Activated CD4-positive, alpha-beta T cell treated with anti-CD3 and anti-CD28 coated beads, Interleukin-2, amount 10 ng/mL, durations not matched to agents 24 days and 14 days (primary cell): ENCODE data around the gene DNAJC1. TPM values are rescaled to one million over a fixed set of nuclear protein-coding genes. Genes with fewer than 3 reads are reported as not detected.
"Not testable (repeated sequence)": the region's sequence is repeated elsewhere in the genome, so short reads cannot be mapped to it uniquely, and the experiment has no call there.

ENCODE experiments used
- DNase-seq: peaks from one replicate; pipeline ENCODE4 v3.0.0; 2022
- H3K27ac Mint-ChIP-seq: one replicate; pipeline ENCODE4 v1.8.0; 2022; ENCODE audit warnings: mild to moderate bottlenecking, mixed read lengths
- H3K27me3 Mint-ChIP-seq: one replicate; pipeline ENCODE4 v1.8.0; 2022; ENCODE audit warnings: mixed read lengths
- H3K36me3 Mint-ChIP-seq: one replicate; pipeline ENCODE4 v1.8.0; 2022; ENCODE audit warnings: low read depth, mild to moderate bottlenecking, mixed read lengths
- H3K4me1 Mint-ChIP-seq: one replicate; pipeline ENCODE4 v1.8.0; 2021; ENCODE audit warnings: mixed read lengths
- H3K4me3 Mint-ChIP-seq: one replicate; pipeline ENCODE4 v1.8.0; 2022; ENCODE audit warnings: mild to moderate bottlenecking, moderate library complexity, mixed read lengths
- H3K9me3 Mint-ChIP-seq: one replicate; pipeline ENCODE4 v1.8.0; 2021; ENCODE audit warnings: mixed read lengths
- intact Hi-C: fragments of 100-400 bp; cut with micrococcal nuclease; formaldehyde crosslinking; loops from one replicate; pipeline ENCODE4 v1.15.1; 2023
- total RNA-seq: library from RNA; stranded (reverse); gene quantifications from 2 replicates; pipeline ENCODE4 v1.2.3, GENCODE V29; 2022

Gene DNAJC1
- total RNA-seq, 1 donor from 2014 or later: 22.4 TPM

DNA sequence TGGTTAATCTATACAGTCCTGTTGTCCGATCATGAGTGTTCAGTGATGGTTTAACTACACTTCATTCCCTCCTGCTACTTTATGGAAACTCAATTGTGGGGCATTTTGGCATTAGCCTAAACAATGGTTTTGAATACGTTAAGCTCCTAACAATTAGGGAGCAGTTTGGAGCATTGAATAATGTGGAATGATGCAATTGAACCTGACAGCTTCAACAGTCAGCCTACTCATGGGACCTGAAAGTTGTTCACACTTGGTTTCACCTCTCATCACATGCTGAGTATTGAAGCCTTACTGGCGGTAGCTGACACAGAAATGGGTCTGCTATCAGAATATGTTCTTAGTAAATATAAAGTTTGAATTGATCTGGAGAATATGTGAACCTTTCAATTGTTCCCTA lies 283.4 kb downstream of the DNAJC1 start:
- Mint-ChIP-seq H3K27me3 (no peaks in the 10 kb centered on the region), H3K4me3 (no peak overlapping the region), H3K9me3 (no peaks in the 10 kb centered on the region), H3K27ac (no peak overlapping the region), H3K4me1 (peaks cover 8% of the 10 kb centered on the region), H3K36me3 (peaks cover 23% of the 10 kb centered on the region)
- DNase-seq: no peak
- intact Hi-C loops: no loop called here

DNA sequence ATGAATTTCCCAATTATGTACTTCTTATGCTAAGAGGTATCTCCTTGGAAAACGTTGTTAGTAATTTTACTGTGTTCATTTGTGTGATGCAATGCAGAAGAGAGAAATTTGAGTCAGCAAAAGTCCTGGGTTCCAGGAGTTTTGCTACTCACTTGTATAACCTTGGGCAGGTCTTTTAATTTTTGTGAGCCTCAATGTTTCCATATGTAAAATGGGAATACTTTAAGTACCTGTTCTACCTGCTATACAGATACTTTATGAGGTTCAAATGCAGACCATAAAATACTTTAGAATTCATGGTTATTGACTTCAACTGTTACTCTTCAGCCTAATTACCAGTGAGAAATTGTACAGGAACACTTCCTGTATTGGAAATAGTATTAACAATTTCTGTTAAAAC lies 284.0 kb downstream of the DNAJC1 start:
- Mint-ChIP-seq H3K4me1 (peaks cover 7% of the 10 kb centered on the region), H3K27ac (no peak overlapping the region), H3K4me3 (no peak overlapping the region), H3K27me3 (no peaks in the 10 kb centered on the region), H3K9me3 (no peaks in the 10 kb centered on the region), H3K36me3 (peaks cover 23% of the 10 kb centered on the region)
- intact Hi-C loops: no loop called here
- DNase-seq: no peak

DNA sequence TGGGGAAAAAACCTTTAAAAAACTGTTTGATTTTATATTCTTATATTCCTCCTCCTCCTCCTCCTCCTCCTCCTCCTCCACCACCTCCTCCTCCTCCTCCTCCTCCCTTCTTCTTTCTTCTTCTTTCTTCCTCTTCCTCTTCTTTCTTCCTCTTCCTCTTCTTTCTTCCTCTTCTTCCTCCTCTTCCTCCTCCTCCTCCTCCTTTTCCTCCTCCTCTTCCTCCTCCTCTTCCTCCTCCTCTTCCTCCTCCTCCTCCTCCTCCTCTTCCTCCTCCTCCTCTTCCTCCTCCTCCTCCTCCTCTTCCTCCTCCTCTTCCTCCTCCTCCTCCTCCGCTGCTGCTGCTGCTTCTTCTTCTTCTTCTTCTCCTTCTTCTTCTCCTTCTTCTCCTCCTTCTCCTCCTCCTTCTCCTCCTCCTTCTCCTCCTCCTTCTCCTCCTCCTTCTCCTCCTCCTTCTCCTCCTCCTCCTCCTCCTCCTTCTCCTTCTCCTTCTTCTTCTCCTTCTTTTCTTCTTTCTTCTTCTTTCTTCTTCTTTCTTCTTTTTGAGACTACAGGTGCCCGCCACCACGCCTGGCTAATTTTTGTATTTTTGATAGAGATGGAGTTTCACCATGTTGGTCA lies 286.0 kb downstream of the DNAJC1 start:
- H3K36me3 Mint-ChIP-seq: peaks cover 29% of the 10 kb centered on the region

DNA sequence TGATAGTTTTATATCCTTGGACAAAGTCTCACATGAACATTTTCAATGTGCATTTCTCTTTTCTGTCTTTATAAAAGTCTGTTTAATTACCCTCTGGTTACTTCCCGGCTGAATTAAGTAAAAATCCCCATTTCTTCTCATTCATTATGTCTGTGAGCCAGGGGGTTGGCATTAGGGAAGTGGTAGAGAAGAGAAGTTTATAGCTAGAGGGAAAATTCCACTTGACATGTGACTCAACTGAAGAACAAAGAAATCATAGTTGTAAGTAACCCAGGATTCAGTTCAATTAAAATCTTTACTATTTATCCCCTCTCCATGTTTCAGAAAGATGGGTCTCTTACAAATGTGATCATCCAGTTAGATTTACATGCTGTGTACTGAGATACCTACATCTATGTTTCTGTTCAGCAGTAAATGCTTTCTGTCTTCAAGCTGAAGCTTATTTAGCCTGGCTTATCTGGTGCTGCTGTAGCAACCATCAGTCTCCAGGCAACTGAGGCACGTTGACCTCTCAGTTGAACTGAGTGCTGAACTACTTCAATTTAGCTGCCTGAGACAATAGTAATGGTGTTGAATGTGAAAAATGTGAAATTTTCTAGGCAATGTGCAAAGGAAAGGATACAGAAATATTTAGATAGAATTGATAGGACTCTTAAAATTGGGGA lies 287.9 kb downstream of the DNAJC1 start:
- Mint-ChIP-seq H3K4me3 (no peak overlapping the region), H3K36me3 (peaks cover 29% of the 10 kb centered on the region), H3K4me1 (peaks cover 5% of the 10 kb centered on the region), H3K9me3 (no peaks in the 10 kb centered on the region), H3K27ac (no peak overlapping the region), H3K27me3 (no peaks in the 10 kb centered on the region)
- DNase-seq: no peak
- intact Hi-C loops: no loop called here

More for the DNA sequence above, 286.0 kb downstream of the DNAJC1 start:
- DNase-seq, H3K9me3 Mint-ChIP-seq, intact Hi-C loops, H3K27me3 Mint-ChIP-seq, H3K27ac Mint-ChIP-seq, H3K4me1 Mint-ChIP-seq, H3K4me3 Mint-ChIP-seq: not testable (repeated sequence)

DNA sequence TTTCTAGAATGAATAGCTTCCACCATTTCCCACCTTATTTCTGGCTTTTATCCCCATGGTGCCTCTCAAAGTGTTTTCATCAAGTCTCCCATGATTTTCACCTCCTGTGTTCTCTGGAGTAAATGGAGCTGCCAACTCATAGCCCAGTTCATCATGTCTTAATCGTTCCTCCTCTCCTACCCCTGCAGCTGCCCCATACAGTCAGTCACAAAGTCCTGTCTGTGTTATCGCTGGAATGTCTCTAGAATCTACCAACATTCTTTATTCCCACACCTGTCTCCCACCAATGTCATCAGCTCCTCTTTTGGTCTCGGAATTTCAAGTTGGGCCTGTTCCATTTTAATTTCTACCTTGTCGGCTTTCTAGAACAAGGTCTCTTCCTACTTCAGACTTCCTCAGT lies 290.6 kb downstream of the DNAJC1 start:
- no peaks in the 10 kb centered on the region for H3K27me3 Mint-ChIP-seq
- peaks cover 6% of the 10 kb centered on the region for H3K4me1 Mint-ChIP-seq
- DNase-seq: no peak
- no peaks in the 10 kb centered on the region for H3K9me3 Mint-ChIP-seq
- intact Hi-C loops: no loop called here
- H3K27ac Mint-ChIP-seq: no peak overlapping the region
- H3K4me3 Mint-ChIP-seq: no peak overlapping the region
- H3K36me3 Mint-ChIP-seq: peaks cover 33% of the 10 kb centered on the region

DNA sequence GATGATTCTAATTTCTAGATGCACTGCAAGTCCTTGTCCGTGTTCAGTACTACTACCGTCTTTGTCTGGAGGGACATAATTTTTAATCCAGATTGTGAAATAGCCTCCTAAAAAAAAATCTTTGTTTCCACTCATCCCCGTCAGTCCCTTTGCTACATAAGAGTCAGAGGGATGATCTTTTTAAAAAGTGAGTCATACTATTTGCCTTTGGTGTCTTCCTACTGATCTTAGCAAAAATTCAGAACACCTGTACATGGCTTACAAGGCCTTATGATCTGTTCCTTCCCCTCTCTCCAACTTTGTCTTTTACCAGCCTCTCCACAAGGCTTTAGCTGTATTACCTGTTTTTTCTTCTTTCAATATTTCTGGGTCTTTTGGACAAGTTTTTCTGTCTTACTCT lies 296.0 kb downstream of the DNAJC1 start:
- H3K27ac Mint-ChIP-seq: no peak overlapping the region
- intact Hi-C loops: loop anchor here (10.0 kb wide), 1 partner anchor 123 kb away; no protein-coding TSS in a partner anchor
- H3K4me1 Mint-ChIP-seq: peaks cover 30% of the 10 kb centered on the region

More for the DNA sequence above, 296.0 kb downstream of the DNAJC1 start:
- peaks cover 35% of the 10 kb centered on the region for H3K36me3 Mint-ChIP-seq
- DNase-seq: no peak
- H3K9me3 Mint-ChIP-seq: no peaks in the 10 kb centered on the region
- no peaks in the 10 kb centered on the region for H3K27me3 Mint-ChIP-seq
- no peak overlapping the region for H3K4me3 Mint-ChIP-seq

Other genes with a start within 250 kb of the DNAJC1 start
- gene EBLN1, start 214.3 kb upstream of the DNAJC1 start, total RNA-seq: not detected in 2 replicates